ENCODE results near the gene ABCA10. TPM values are rescaled to one million over a fixed set of nuclear protein-coding genes. Genes with fewer than 3 reads are reported as not detected.

The ABCA10 gene
- total RNA-seq, 1 experiment from 2014 or later, result 18.3 TPM

GRCh38 chr17:69130627-69131296, 97.9 kb downstream of the ABCA10 start:
- no peak overlapping the region for H3K27ac Mint-ChIP-seq (ENCODE audit: low read depth, unreplicated experiment)
- CTCF ChIA-PET, result interaction anchor here (0.6 kb wide), 1 partner anchor 39 kb away, joined by 3 read pairs; no protein-coding TSS in a partner anchor
- peaks cover 43% of the 10 kb centered on the region for H3K36me3 Mint-ChIP-seq (ENCODE audit: insufficient read depth, unreplicated experiment)
- POLR2A ChIA-PET, result no interaction called here
- intact Hi-C loops (cut with micrococcal nuclease), result no loop called here
- no peak for TF ChIP-seq CTCF (IDR thresholded peaks at IDR 0.05; ENCODE audit: unreplicated experiment)
- DNase-seq (ENCODE audit: unreplicated experiment), result no peak
- H3K4me3 Mint-ChIP-seq (ENCODE audit: unreplicated experiment), result no peak overlapping the region
- no TSS peak for BruUV-seq (replicated peaks)
- H3K4me1 Mint-ChIP-seq (ENCODE audit: insufficient read depth, unreplicated experiment), result no peaks in the 10 kb centered on the region
- H3K9me3 Mint-ChIP-seq (ENCODE audit: unreplicated experiment), result no peaks in the 10 kb centered on the region
- no peaks in the 10 kb centered on the region for H3K27me3 Mint-ChIP-seq (ENCODE audit: insufficient read depth, unreplicated experiment)

- ChIA-PET POLR2A (no interaction called here), CTCF (no interaction called here)
- peaks cover 52% of the 10 kb centered on the region for H3K36me3 Mint-ChIP-seq (ENCODE audit: insufficient read depth, unreplicated experiment)
- intact Hi-C loops (cut with micrococcal nuclease), result no loop called here
- no peak for DNase-seq (ENCODE audit: unreplicated experiment)
- no peak overlapping the region for H3K4me3 Mint-ChIP-seq (ENCODE audit: unreplicated experiment)
- BruUV-seq (replicated peaks), result no TSS peak
- no peak overlapping the region for H3K27ac Mint-ChIP-seq (ENCODE audit: low read depth, unreplicated experiment)
- no peaks in the 10 kb centered on the region for H3K9me3 Mint-ChIP-seq (ENCODE audit: unreplicated experiment)
- H3K4me1 Mint-ChIP-seq (ENCODE audit: insufficient read depth, unreplicated experiment), result peaks cover 6% of the 10 kb centered on the region
- no peak for TF ChIP-seq CTCF (IDR thresholded peaks at IDR 0.05; ENCODE audit: unreplicated experiment)
- no peaks in the 10 kb centered on the region for H3K27me3 Mint-ChIP-seq (ENCODE audit: insufficient read depth, unreplicated experiment)
Observed at GRCh38 chr17:69123626-69124025, 105.0 kb downstream of the ABCA10 start.

- no peaks in the 10 kb centered on the region for H3K27me3 Mint-ChIP-seq (ENCODE audit: insufficient read depth, unreplicated experiment)
- ChIA-PET CTCF (no interaction called here), POLR2A (interaction anchor here (0.9 kb wide), 1 partner anchor 10 kb away, joined by 3 read pairs; no protein-coding TSS in a partner anchor)
- no peak overlapping the region for H3K27ac Mint-ChIP-seq (ENCODE audit: low read depth, unreplicated experiment)
- no peak for DNase-seq (ENCODE audit: unreplicated experiment)
- H3K4me3 Mint-ChIP-seq (ENCODE audit: unreplicated experiment), result no peak overlapping the region
- peaks cover 12% of the 10 kb centered on the region for H3K4me1 Mint-ChIP-seq (ENCODE audit: insufficient read depth, unreplicated experiment)
- intact Hi-C loops (cut with micrococcal nuclease), result no loop called here
- no TSS peak for BruUV-seq (replicated peaks)
- peaks cover 44% of the 10 kb centered on the region for H3K36me3 Mint-ChIP-seq (ENCODE audit: insufficient read depth, unreplicated experiment)
- no peak for TF ChIP-seq CTCF (IDR thresholded peaks at IDR 0.05; ENCODE audit: unreplicated experiment)
- H3K9me3 Mint-ChIP-seq (ENCODE audit: unreplicated experiment), result no peaks in the 10 kb centered on the region
Observed at GRCh38 chr17:69122065-69122464, 106.6 kb downstream of the ABCA10 start.

GRCh38 chr17:69117855-69118784, 110.5 kb downstream of the ABCA10 start:
- no TSS peak for BruUV-seq (replicated peaks)
- ChIA-PET CTCF (no interaction called here), POLR2A (interaction anchor here (1.1 kb wide), 1 partner anchor 24 kb away, joined by 4 read pairs; the partner anchor contains the start of gene ABCA6)
- Mint-ChIP-seq H3K9me3 (ENCODE audit: unreplicated experiment) (no peaks in the 10 kb centered on the region), H3K4me1 (ENCODE audit: insufficient read depth, unreplicated experiment) (peaks cover 12% of the 10 kb centered on the region), H3K27ac (ENCODE audit: low read depth, unreplicated experiment) (no peak overlapping the region), H3K27me3 (ENCODE audit: insufficient read depth, unreplicated experiment) (no peaks in the 10 kb centered on the region), H3K36me3 (ENCODE audit: insufficient read depth, unreplicated experiment) (peaks cover 43% of the 10 kb centered on the region), H3K4me3 (ENCODE audit: unreplicated experiment) (no peak overlapping the region)
- no peak for TF ChIP-seq CTCF (IDR thresholded peaks at IDR 0.05; ENCODE audit: unreplicated experiment)
- intact Hi-C loops (cut with micrococcal nuclease), result no loop called here
- no peak for DNase-seq (ENCODE audit: unreplicated experiment)
